LoVo (cell line): ENCODE results near the gene EVI5.

Experiments used
- DNase-seq: peaks from one replicate; pipeline ENCODE4 v3.0.0-alpha.2; 2016; ENCODE audit warnings: low spot score

The EVI5 gene

GRCh38 chr1:92784639-92785500, at the start of gene EVI5:
TSS of gene EVI5 (minus strand) at chr1:92785108. CDS start at chr1:92736546, 48,562 bp downstream.
- peak; percentile 95 for DNase-seq

GRCh38 chr1:92834617-92835016, 49.7 kb upstream of the EVI5 start:
- DNase-seq = no peak

DNA sequence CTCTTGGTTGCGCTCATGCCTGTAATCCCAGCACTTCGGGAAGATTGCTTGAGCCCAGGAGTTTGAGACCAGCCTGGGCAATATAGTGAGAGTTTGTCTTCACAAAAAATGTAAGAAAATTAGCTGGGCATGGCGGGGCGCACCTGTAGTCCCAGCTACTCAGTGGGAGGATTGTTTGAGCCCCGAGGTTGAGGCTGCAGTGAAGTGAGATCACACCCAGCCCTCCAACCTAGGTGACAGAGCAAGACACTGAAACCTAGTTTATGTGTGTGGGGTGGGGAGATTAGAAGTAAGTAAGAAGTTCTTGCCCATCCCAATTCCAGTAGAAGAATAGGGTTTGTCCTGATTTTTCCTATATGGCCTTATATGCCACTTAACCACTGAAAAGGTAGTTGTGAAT, 48.9 kb upstream of the EVI5 start:
- no peak for DNase-seq

DNA sequence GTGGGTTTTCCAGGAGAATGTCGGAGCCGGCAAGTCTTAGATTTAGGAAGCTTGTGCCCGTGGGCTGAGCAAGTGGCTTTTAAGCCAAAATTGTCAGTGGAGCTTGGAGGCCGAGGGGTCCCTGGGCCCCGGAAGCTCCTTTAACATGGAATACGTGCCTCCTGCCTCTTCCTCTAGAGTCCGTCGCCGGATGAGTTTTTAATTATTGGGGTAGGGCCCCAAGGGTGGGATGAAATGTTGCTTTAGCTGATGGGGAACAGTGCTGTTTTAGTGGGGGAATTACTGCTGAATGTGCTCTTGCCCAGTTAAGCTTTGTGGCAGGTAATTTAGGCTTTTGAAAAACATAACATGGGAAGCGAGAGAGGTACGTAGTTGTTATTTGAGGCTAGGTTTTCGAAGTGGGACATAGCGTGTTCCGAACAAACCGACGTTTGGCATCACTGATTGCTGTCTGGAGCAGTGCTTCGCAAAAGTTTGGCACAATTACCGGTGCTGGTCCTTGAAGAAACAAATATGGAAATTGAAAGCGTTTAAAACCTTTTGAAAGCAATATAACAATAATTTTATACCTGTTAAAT, 47.7 kb upstream of the EVI5 start:
- DNase-seq = no peak

DNA sequence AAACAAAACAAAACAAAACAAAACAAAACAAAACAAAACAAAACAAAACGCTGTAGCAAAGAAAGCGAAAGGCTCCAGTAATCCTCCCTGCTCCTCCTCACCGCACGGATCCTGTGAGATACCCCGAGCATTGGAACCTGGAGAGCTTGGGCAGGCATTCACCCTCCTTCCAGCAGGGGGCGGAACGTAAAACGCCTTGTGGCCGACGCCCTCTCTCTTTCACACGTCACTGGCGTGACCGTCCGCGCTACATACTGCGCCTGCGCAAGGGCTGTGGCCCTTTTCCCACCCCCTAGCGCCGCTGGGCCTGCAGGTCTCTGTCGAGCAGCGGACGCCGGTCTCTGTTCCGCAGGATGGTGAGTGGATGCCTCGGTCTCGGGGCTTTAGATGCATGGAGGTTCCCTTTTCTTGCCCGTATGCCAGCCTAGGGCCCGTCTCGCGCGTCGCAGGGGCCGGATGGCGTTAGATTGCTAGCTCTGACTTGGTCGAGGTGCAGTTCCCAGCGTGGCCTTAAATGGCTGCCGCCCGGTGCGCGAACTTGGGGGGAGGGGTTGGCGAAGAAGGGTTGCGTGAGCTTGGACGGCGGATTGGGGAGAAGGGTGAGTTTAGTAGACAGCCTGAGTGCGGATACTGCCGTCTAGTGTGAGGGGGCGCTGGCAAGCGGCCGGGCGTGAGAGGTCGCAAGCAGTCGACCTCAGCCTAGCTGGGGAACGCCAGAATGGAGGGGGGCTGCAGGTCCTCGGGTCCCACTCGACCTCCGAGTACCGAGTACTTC, 47.0 kb upstream of the EVI5 start, which contains the start of gene RPL5:
Gene RPL5 (plus strand): TSS at position 279 of the 775 bp plus-strand sequence. CDS start 75 bp downstream, at position 354.
- DNase-seq = peak; percentile 99

DNA sequence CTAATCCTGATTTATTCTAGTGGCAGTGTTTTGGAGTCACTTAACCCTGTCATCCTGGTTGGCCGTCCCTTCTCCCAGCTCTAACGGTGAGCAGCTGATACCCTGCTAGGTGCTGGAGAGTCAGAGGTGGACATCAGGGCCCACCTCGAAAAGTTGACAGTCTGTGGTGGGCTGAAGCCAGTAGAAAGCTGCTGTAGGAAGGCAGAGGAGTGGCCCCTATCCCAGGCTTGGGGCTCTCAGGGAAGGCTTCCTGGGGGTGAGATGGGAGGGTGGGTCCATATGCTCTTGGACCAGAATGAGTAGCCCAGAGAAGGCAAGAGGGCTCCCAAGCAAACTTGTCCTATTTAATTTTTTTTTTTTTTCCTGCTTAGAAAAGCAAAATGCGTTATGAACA, 46.5 kb upstream of the EVI5 start:
- no peak for DNase-seq

DNA sequence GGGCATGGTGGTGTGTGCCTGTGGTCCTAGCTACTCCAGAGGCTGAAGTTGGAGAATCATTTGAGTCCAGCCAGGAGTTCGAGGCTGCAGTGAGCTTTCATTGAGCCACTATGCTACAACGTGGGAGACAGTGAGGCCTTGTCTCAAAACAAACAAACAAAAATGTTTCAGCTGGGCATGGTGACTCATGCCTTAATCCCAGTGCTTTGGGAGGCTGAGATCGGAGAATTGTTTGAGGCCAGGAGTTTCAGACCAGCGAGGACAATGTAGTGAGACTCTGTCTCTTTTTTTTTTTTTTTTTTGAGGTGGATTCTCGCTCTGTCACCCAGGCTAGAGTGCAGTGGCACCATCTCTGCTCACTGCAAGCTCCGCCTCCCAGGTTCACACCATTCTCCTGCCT, 41.9 kb upstream of the EVI5 start:
- DNase-seq = no peak

DNA sequence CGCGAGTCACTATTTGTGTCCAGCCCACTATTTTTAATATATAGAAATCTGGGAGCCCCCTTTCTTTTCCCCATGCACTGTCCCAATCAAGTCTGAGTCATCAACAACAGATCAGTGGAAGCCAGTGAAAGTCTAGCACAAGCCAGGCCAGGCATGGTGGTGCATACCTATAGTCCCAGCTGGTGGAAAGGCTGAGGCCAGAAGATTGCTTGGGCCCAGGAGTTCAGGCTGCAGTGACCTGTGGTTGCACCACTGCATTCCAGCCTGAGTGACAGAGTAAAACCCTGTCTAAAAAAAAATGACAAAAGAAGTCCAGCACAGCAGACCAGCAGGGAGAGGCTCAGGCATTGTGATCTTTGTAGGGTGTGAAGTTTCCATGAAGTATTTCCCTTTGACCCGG, 38.0 kb upstream of the EVI5 start:
- no peak for DNase-seq

DNA sequence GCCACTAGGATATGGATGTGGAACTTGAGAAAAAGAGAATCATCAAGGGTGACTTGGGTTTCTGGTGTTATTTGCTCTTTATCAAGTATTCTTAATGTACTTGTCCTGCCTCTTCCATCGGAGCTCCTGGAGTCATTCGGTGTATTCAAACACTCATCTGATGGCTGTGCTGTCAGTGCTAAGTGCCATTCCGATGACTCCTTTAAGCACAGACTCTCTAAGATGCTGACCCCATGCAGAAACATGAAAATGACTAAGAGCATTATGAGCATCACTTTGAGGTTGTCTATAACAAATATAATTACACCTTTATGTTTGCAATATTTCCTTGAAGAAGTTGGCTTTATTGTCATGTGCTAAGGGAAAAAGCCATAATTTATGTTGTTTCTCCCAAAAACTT, 35.6 kb upstream of the EVI5 start:
- DNase-seq = no peak

GRCh38 chr1:92820024-92820423, 35.1 kb upstream of the EVI5 start:
- DNase-seq = no peak

- DNase-seq = peak; percentile 42
These were observed 33.3 kb upstream of the EVI5 start for GRCh38 chr1:92817986-92818764.

DNA sequence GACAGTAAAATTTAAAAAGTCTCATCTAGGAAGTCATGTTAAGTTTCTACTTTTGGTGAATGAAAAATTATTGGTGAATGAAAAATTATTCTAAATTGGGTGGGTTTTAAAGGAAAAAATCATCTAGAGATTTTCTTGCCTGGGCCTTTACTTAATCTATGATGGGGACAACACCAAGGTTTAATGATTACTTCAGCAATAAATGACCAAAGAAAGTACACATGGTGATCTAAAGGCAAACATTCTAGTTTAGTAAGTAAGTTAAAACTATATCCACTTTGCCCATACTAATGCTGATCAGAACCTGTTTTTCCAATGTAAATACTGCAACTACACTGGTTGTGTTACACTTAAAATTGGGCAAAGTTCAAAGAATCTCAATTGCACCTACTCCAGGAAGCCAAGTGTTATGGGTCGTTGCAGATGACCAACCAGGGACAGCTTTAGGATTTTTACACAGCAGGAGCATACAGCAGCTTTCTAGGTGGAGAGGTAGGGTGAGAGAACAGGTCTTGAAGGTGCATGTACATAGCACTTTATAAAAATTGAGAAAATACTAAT, 32.3 kb upstream of the EVI5 start:
- no peak for DNase-seq

DNA sequence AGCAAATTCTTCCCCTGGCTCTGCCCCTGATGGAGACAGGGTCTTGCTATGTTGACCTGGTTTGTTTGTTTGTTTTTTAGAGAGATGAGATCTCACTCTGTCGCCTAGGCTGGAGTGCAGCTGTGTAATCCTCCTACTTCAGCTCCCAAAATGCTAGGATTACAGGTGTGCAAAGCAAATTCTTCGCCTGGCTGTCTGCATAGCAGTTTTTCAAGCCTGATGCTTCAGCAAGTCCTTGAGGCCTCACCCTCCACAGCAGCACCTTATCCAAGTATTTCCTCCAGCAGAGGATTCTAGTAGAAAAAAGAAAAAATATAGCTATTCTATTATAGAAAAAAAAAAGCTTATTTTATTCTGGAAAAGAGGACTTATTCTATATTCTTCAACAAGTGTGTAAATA, 31.8 kb upstream of the EVI5 start:
- DNase-seq = no peak

DNA sequence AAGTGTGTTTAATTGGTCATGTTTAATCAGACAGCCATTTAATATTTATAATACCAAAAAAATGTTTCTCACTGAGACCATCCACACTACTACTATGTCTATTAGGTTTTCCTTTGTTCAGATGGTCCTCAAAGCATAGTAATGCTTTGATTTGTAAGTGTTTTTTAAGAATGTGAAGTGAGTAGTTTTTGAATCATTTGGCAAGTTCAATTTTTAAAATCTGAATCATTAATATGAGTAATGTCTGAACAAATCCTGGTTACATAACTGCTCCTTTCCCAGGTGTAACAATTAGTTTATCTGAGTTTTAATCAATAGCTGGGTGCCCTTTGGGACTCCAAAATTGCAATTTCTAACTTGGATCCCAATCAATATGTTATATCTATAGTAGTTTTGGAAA, 23.5 kb upstream of the EVI5 start:
- DNase-seq = no peak

DNA sequence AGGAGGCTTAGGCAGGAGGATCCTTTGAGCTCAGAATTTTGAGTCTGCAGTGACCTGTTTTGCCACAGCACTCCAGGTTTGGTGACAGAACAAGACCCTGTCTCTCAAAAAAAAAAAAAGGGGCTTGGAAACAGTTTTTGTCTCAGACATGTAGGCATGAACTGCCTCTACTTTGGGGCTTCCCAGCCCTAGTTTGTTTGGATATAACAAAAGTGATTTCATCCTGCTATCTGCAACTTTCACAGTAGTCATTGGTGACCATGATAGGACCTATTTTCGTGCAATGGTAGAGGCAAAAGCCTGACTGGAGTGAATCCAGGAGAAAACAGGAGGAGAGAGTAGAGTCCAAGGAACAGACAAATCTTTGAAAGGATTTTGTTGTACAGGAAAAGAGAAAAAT, 20.3 kb upstream of the EVI5 start:
- DNase-seq = no peak

GRCh38 chr1:92804721-92805201, 19.9 kb upstream of the EVI5 start:
- peak; percentile 91 for DNase-seq

DNA sequence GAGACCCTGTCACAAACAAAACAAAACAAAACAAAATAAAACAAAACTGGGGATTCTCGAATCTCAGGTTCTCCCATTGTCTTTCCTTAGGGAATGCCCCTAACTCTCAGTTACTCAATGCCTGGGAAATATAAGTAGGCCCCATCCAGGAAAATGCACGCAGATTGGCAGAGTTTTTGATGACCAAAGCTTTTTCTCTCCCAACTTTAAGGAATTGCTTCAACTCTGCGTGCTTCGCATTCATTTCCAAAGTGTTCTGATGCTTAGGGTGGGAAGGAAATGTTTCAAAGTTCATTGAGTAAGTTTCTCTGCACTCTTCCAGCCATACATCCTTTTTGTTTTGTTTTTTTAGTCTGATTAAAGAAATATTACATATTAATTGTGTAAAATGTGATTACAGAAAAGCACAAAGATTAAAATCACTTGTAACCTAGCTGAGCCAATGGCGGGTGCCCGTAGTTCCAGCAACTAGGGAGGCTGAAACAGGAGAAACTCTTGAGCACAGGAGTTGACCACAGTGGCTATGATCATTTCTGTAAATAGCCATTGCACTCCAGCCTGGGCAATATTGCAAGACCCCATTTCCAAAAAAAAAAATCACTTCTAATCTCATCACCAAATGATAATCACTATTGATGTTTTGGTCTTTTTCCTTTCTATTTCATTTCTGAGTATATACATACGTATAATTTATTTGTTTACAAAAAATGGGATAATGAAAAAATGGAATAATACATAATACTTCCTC, 18.4 kb upstream of the EVI5 start:
- DNase-seq = no peak

- DNase-seq = no peak
These were observed 13.1 kb upstream of the EVI5 start for GRCh38 chr1:92797961-92798360.

GRCh38 chr1:92797297-92797696, 12.4 kb upstream of the EVI5 start:
- DNase-seq = no peak

- DNase-seq = no peak
These were observed 10.3 kb upstream of the EVI5 start for GRCh38 chr1:92795166-92795565.

DNA sequence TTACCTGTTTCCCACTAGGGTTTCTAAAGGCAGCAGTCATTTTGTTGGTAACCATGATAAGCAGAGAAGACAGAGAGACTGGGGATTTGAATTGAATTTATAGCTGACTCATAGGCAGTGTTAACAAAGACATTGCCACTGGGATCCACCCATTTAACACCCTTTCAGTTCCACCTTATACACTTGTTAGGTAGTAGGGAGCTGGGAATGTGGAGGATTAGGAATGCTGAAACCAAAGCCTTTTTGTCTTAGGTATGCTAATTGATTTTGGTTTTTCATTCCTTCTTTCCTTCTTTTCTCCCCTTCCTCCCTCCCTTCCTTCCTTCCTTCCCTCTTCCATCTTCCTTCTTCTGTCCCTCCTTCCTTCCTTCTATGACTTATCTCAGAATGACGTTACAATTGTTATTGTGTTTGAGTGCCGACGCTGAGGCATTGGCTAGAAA, 7.5 kb upstream of the EVI5 start:
- peak; percentile 24 for DNase-seq
